ENCODE measurements around the gene RCN1. TPM values are rescaled to one million over a fixed set of nuclear protein-coding genes. Genes with fewer than 3 reads are reported as not detected.

Gene RCN1
- total RNA-seq, 1 donor from 2014 or later: 164 TPM

GRCh38 chr11:32152821-32153220 is 61.9 kb downstream of the RCN1 start:
- DNase-seq (ENCODE audit: low read depth in 2 of 2): no peak

- no peak for DNase-seq (ENCODE audit: low read depth in 2 of 2)
Observed at GRCh38 chr11:32153747-32154146, 62.9 kb downstream of the RCN1 start.

GRCh38 chr11:32154275-32154674 is 63.4 kb downstream of the RCN1 start:
- peak in 1 of 2 donors; percentile 34 for DNase-seq (ENCODE audit: low read depth in 2 of 2)

All from dermis microvascular lymphatic vessel endothelial cell (primary cell).